ENCODE measurements around the gene GDF10.

The GDF10 gene

DNA sequence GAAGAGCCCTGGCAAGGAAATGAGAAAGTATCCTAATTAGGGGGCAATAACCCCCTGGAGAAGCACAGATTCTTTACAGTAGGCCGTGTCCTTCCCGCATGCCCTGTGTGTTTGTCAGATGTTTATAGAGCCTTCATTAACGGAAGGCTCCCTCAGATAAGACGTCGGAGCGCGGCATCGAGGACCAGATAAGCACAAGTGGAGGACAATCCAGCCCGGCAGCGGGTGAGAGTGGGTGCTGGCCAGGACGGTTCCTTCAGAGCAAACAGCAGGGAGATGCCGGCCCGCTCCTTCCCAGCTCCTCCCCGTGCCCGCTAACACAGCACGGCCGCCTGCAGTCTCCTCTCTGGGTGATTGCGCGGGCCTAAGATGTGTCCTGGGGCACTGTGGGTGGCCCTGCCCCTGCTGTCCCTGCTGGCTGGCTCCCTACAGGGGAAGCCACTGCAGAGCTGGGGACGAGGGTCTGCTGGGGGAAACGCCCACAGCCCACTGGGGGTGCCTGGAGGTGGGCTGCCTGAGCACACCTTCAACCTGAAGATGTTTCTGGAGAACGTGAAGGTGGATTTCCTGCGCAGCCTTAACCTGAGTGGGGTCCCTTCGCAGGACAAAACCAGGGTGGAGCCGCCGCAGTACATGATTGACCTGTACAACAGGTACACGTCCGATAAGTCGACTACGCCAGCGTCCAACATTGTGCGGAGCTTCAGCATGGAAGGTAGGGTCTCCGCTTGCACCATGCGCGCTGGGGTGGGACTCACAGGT, 22.5 kb downstream of the GDF10 start, which contains the start of gene GDF2:
GDF2 (plus strand) TSS at position 155 of the 762 bp plus-strand sequence; CDS start at position 370, 215 bp downstream.
- no peak for DNase-seq (ENCODE audit: low read depth)
- TF ChIP-seq, protein P1, sequence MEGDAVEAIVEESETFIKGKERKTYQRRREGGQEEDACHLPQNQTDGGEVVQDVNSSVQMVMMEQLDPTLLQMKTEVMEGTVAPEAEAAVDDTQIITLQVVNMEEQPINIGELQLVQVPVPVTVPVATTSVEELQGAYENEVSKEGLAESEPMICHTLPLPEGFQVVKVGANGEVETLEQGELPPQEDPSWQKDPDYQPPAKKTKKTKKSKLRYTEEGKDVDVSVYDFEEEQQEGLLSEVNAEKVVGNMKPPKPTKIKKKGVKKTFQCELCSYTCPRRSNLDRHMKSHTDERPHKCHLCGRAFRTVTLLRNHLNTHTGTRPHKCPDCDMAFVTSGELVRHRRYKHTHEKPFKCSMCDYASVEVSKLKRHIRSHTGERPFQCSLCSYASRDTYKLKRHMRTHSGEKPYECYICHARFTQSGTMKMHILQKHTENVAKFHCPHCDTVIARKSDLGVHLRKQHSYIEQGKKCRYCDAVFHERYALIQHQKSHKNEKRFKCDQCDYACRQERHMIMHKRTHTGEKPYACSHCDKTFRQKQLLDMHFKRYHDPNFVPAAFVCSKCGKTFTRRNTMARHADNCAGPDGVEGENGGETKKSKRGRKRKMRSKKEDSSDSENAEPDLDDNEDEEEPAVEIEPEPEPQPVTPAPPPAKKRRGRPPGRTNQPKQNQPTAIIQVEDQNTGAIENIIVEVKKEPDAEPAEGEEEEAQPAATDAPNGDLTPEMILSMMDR (IDR thresholded peaks at IDR 0.05; ENCODE audit: low read depth, low read length, missing control alignments), result no peak

DNA sequence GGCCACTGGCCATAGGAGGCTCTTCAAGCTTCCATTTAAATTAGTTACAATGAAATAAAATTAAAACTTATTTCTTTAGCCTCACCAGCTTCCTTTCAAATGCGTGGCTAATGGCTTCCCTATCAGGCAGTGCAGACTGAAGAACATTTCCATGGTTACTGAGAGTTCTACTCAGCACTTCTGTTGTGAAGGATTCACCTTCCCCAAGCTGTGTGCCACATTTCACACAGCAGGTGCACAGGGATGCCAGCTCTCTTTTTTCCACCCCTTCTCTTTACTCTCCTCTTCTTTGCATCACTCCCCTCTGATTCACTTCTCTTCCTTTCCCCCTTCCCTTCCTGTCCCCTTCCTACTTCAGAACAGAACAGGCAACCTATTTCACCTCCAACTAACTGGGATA, 23.1 kb downstream of the GDF10 start:
- TF ChIP-seq, protein P1 (IDR thresholded peaks at IDR 0.05; ENCODE audit: low read depth, low read length, missing control alignments), result no peak
- no peak overlapping the region for H3K4me3 ChIP-seq (ENCODE audit: low read depth, low read length)
- DNase-seq (ENCODE audit: low read depth), result no peak

More for the DNA sequence above, 22.5 kb downstream of the GDF10 start, which contains the start of gene GDF2:
- H3K4me3 ChIP-seq (ENCODE audit: low read depth, low read length), result no peak within 1 kb of the TSS

DNA sequence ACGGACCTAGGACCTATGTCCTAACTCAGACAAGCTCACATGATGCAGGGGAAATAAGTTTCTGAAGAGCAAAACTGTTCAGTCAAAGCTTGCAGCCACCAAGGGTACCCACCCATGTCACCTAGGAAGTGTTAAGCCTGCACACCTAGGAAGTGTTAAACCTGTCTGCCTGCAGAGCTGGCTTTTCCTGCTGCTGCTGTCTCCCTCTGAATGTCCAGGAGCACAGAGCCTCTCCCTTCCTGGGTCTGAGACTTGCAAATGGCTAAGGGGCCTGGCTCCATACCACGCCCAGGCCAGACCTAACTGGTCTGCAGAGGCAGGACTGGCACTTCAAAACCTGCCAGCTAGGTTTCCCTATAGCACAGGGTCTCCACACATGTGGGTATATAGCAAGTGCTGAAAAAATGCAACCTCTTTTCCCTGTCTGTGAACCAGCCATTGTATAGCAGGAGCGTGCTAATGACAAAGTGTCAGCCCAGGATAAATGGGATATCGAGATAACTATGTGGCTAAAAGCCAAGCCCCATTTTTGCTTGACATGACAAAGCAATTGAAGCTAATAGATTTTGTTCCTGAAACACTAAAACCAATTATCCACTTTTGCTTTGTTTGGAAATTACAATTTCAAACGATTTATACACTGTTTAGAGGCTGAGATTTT, 23.8 kb downstream of the GDF10 start:
- TF ChIP-seq, protein P1 (IDR thresholded peaks at IDR 0.05; ENCODE audit: low read depth, low read length, missing control alignments), result no peak
- H3K4me3 ChIP-seq (ENCODE audit: low read depth, low read length), result no peak overlapping the region
- no peak for DNase-seq (ENCODE audit: low read depth)

DNA sequence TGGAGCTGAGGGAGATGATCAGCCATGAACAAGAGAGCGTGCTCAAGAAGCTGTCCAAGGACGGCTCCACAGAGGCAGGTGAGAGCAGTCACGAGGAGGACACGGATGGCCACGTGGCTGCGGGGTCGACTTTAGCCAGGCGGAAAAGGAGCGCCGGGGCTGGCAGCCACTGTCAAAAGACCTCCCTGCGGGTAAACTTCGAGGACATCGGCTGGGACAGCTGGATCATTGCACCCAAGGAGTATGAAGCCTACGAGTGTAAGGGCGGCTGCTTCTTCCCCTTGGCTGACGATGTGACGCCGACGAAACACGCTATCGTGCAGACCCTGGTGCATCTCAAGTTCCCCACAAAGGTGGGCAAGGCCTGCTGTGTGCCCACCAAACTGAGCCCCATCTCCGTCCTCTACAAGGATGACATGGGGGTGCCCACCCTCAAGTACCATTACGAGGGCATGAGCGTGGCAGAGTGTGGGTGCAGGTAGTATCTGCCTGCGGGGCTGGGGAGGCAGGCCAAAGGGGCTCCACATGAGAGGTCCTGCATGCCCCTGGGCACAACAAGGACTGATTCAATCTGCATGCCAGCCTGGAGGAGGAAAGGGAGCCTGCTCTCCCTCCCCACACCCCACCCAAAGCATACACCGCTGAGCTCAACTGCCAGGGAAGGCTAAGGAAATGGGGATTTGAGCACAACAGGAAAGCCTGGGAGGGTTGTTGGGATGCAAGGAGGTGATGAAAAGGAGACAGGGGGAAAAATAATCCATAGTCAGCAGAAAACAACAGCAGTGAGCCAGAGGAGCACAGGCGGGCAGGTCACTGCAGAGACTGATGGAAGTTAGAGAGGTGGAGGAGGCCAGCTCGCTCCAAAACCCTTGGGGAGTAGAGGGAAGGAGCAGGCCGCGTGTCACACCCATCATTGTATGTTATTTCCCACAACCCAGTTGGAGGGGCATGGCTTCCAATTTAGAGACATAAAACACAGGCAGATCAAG, 25.6 kb downstream of the GDF10 start:
- H3K4me3 ChIP-seq (ENCODE audit: low read depth, low read length), result no peak overlapping the region
- no peak for DNase-seq (ENCODE audit: low read depth)
- TF ChIP-seq, protein P1 (IDR thresholded peaks at IDR 0.05; ENCODE audit: low read depth, low read length, missing control alignments), result no peak

DNA sequence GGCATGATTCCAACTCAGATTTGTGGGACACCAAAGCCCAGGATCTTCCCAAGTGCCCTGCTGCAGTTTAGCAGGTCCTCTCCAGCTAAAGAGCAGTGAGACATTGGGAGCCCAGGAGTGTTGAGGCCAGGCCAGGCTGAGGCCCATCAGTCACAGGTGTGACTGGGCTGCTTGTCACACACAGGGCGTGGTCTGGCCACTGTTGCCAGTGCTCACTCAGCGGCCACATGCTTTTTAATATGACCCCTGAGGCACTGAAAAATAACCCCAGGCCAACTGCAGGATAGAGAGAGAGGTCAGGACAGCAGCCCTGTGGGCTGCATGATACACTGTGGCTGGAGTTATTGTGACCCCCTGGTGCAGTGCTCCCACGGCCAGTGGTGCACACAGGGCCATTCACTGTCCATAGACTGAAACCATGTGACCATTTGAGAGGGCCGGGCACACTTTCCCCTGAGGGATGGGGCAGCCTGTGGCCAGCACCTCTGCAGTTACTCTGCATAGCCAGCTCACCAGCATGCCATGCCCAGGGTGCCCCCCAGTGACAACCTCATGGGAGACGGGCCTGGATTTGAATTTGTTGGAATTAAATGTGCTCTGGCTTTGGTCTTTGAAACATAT, 26.4 kb downstream of the GDF10 start:
- DNase-seq (ENCODE audit: low read depth), result no peak
- TF ChIP-seq, protein P1 (IDR thresholded peaks at IDR 0.05; ENCODE audit: low read depth, low read length, missing control alignments), result no peak
- H3K4me3 ChIP-seq (ENCODE audit: low read depth, low read length), result no peak overlapping the region

DNA sequence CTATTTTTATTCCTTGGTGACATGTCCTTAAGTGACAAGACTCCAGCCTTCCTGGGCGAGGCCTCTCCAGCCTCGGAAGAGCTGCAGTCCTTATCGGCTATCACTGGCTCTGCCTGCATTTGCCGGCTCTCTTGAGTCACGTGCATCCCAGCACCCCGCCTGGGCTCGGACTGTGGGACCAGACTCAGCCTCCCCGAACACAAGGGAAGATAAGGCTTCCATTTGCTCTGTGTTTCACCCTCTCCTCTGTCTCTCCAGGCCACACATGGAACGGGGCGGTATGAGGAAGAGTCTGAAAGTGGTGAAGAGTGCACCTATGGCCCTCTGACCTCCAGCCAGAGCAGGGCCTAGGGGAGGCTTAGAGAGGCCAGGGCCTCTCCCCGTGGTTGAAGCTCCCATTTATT, 26.9 kb downstream of the GDF10 start:
- TF ChIP-seq, protein P1 (IDR thresholded peaks at IDR 0.05; ENCODE audit: low read depth, low read length, missing control alignments), result no peak
- no peak for DNase-seq (ENCODE audit: low read depth)
- no peak overlapping the region for H3K4me3 ChIP-seq (ENCODE audit: low read depth, low read length)
